Sigmoid colon (tissue), 7 donors: ENCODE results near the gene C1QTNF8. TPM values are rescaled to one million over a fixed set of nuclear protein-coding genes. Genes with fewer than 3 reads are reported as not detected.

Source experiments
- DNase-seq: peaks from one replicate; pipeline ENCODE4 v3.0.0-alpha.2; 2019
- H3K27ac ChIP-seq, 4 donors: fragments of 200-600 bp; sonication (generic); one replicate each; pipeline ENCODE4 v1.5.1; 2016 to 2019; ENCODE audit warnings: mild to moderate bottlenecking in 1 of 4
- H3K27me3 ChIP-seq, 3 donors: fragments of 200-600 bp; sonication (generic); one replicate each; pipeline ENCODE4 v1.5.1; 2019; ENCODE audit warnings: mild to moderate bottlenecking in 1 of 3
- H3K36me3 ChIP-seq, 4 donors: fragments of 200-600 bp; sonication (generic); one replicate each; pipeline ENCODE4 v1.5.1; 2016 to 2019
- H3K4me1 ChIP-seq, 4 donors: fragments of 200-600 bp; sonication (generic); one replicate each; pipeline ENCODE4 v1.5.1; 2017 to 2019
- H3K4me3 ChIP-seq, 4 donors: fragments of 200-600 bp; sonication (generic); one replicate each; pipeline ENCODE4 v1.5.1; 2017 to 2019; ENCODE audit warnings: mild to moderate bottlenecking in 2 of 4, moderate library complexity in 1 of 4
- H3K9me3 ChIP-seq, 4 donors: fragments of 200-600 bp in 3 of 4; sonication (generic) in 3 of 4; one replicate each; pipeline versions ENCODE4 v1.5.1 to v1.6.1; 2013 to 2019
- CTCF ChIP-seq, 4 experiments: fragments of 450-650 bp in 3 of 4; fragments of 200-600 bp in 1 of 4; IDR thresholded peaks; one replicate each; pipeline ENCODE4 v1.5.1; 2016 to 2019; ENCODE audit warnings: antibody characterized with exemption in 4 of 4, mild to moderate bottlenecking in 3 of 4, moderate library complexity in 2 of 4
- EP300 ChIP-seq, 4 donors: sonication (generic); formaldehyde crosslinking; IDR thresholded peaks; one replicate each; pipeline ENCODE4 v1.6.1; 2017; ENCODE audit warnings: antibody characterized with exemption in 4 of 4
- POLR2A ChIP-seq, 2 donors: fragments of 450-650 bp; IDR thresholded peaks; one replicate each; pipeline ENCODE4 v1.6.1; 2016; ENCODE audit warnings: antibody characterized with exemption in 2 of 2, mild to moderate bottlenecking in 2 of 2, moderate library complexity in 2 of 2
- POLR2AphosphoS5 ChIP-seq, 4 donors: sonication (generic); formaldehyde crosslinking; IDR thresholded peaks; one replicate each; pipeline ENCODE4 v1.6.1; 2017; ENCODE audit warnings: antibody characterized with exemption in 4 of 4
- WGBS, 2 donors: extraction: QIAGEN DNeasy Blood & Tissue Kit; methylation state at CpG; one replicate each; pipeline ENCODE4 v1.1.7; 2013; 5-methylcytosine and 5-hydroxymethylcytosine counted together
- intact Hi-C: fragments of 100-400 bp; cut with DNase I; formaldehyde crosslinking; loops from one replicate; pipeline ENCODE4 v1.15.1; 2023
- polyA plus RNA-seq, 3 donors: library from polyadenylated mRNA; stranded (reverse); fragments of 200-250 nt; gene quantifications; one replicate each; pipeline ENCODE4 v1.2.3, GENCODE V29; 2013
- total RNA-seq, 4 donors: library from RNA; depleted of rRNA; stranded (reverse); fragments of >200 nt; gene quantifications; one replicate each; pipeline ENCODE4 v1.1.0, GENCODE V29; 2016
- donor health status: healthy with polysubstance abuse.
- donor health status: Bipolar disorder and iron deficiency.
- donor health status: healthy.

C1QTNF8 gene
- total and polyA plus RNA-seq, 7 donors, result not detected

- no peak for TF ChIP-seq POLR2A (IDR thresholded peaks at IDR 0.05)
- intact Hi-C loops, result loop anchor here (2.0 kb wide), 2 partner anchors 289 to 391 kb away; no protein-coding TSS in a partner anchor
- H3K27ac ChIP-seq, result no peak overlapping the region
- 65 to 71% methylated on average over 25 of the region's 25 CpGs for whole genome bisulfite sequencing, 2 donors
- H3K27me3 ChIP-seq, result peaks cover 23 to 77% (median 55%) of the 10 kb centered on the region in 3 donors
- no peaks in the 10 kb centered on the region for H3K9me3 ChIP-seq
- DNase-seq, result no peak
- H3K4me1 ChIP-seq, result peaks cover 0 to 9% (median 6%) of the 10 kb centered on the region in 4 donors
- no peak overlapping the region for H3K4me3 ChIP-seq
- H3K36me3 ChIP-seq, result no peaks in the 10 kb centered on the region
Observed at GRCh38 chr16:1101573-1102332, 5.7 kb upstream of the C1QTNF8 start.

- no peak overlapping the region for H3K4me3 ChIP-seq
- 58 to 61% methylated on average over 25 of the region's 25 CpGs for WGBS, 2 donors
- DNase-seq, result no peak
- H3K27ac ChIP-seq, result no peak overlapping the region
- peaks cover 23 to 83% (median 55%) of the 10 kb centered on the region in 3 donors for H3K27me3 ChIP-seq
- TF ChIP-seq EP300 (IDR thresholded peaks at IDR 0.05) (no peak), POLR2AphosphoS5 (IDR thresholded peaks at IDR 0.05) (no peak)
- intact Hi-C loops, result no loop called here
- peaks cover 0 to 8% (median 6%) of the 10 kb centered on the region in 4 donors for H3K4me1 ChIP-seq
- H3K9me3 ChIP-seq, result no peaks in the 10 kb centered on the region
- no peaks in the 10 kb centered on the region for H3K36me3 ChIP-seq
Observed at GRCh38 chr16:1101133-1101532, 5.1 kb upstream of the C1QTNF8 start.

GRCh38 chr16:1100084-1100800 lies 4.2 kb upstream of the C1QTNF8 start:
- H3K4me1 ChIP-seq, result peaks cover 0 to 6% (median 6%) of the 10 kb centered on the region in 4 donors
- H3K9me3 ChIP-seq, result no peaks in the 10 kb centered on the region
- TF ChIP-seq CTCF (IDR thresholded peaks at IDR 0.05) (no peak), POLR2A (IDR thresholded peaks at IDR 0.05) (no peak), POLR2AphosphoS5 (IDR thresholded peaks at IDR 0.05) (no peak), EP300 (IDR thresholded peaks at IDR 0.05) (no peak)
- WGBS, 2 donors, result 32 to 50% methylated on average over 20 to 21 of the region's 21 CpGs
- no peak overlapping the region for H3K4me3 ChIP-seq
- intact Hi-C loops, result no loop called here
- H3K36me3 ChIP-seq, result no peaks in the 10 kb centered on the region
- no peak overlapping the region for H3K27ac ChIP-seq
- no peak for DNase-seq
- peaks cover 23 to 83% (median 55%) of the 10 kb centered on the region in 3 donors for H3K27me3 ChIP-seq

GRCh38 chr16:1099189-1100083 lies 3.4 kb upstream of the C1QTNF8 start:
- no peak for DNase-seq
- Histone ChIP-seq H3K4me3 (no peak overlapping the region), H3K27ac (no peak overlapping the region), H3K4me1 (peaks cover 0 to 6% (median 6%) of the 10 kb centered on the region in 4 donors), H3K9me3 (no peaks in the 10 kb centered on the region), H3K36me3 (no peaks in the 10 kb centered on the region), H3K27me3 (peaks cover 23 to 78% (median 55%) of the 10 kb centered on the region in 3 donors)
- no peak for TF ChIP-seq CTCF (IDR thresholded peaks at IDR 0.05)
- TF ChIP-seq EP300 (IDR thresholded peaks at IDR 0.05), result no peak
- no peak for TF ChIP-seq POLR2A (IDR thresholded peaks at IDR 0.05)
- TF ChIP-seq POLR2AphosphoS5 (IDR thresholded peaks at IDR 0.05), result no peak
- WGBS, 2 donors, result 29 to 52% methylated on average over 35 of the region's 35 CpGs
- intact Hi-C loops, result no loop called here

- 42 to 50% methylated on average over 34 of the region's 34 CpGs for WGBS, 2 donors
Observed at GRCh38 chr16:1098266-1098991, 2.4 kb upstream of the C1QTNF8 start.

More at GRCh38 chr16:1098266-1098991, 2.4 kb upstream of the C1QTNF8 start:
- TF ChIP-seq POLR2A (IDR thresholded peaks at IDR 0.05) (no peak), EP300 (IDR thresholded peaks at IDR 0.05) (no peak), POLR2AphosphoS5 (IDR thresholded peaks at IDR 0.05) (no peak), CTCF (IDR thresholded peaks at IDR 0.05) (no peak)
- H3K9me3 ChIP-seq, result no peaks in the 10 kb centered on the region
- intact Hi-C loops, result no loop called here
- H3K27me3 ChIP-seq, result peaks cover 21 to 70% (median 54%) of the 10 kb centered on the region in 3 donors
- peaks cover 0 to 6% (median 6%) of the 10 kb centered on the region in 4 donors for H3K4me1 ChIP-seq
- DNase-seq, result no peak
- H3K4me3 ChIP-seq, result no peak overlapping the region
- H3K27ac ChIP-seq, result no peak overlapping the region
- no peaks in the 10 kb centered on the region for H3K36me3 ChIP-seq
